ENCODE measurements around the gene TMEM17. TPM values are rescaled to one million over a fixed set of nuclear protein-coding genes. Genes with fewer than 3 reads are reported as not detected.

Gene TMEM17
- total and polyA plus RNA-seq, 2 of the 13 experiments (the other 11 are each of a cell fraction or from before 2014, with no cell fraction given): 0.22 to 0.50 TPM

- TF ChIP-seq ZFP1 (CRISPR knock-in tag; IDR thresholded peaks at IDR 0.05): peak; percentile 63; the same call in 1 of the 2 replicates
- no peak for TF ChIP-seq MTF2 (CRISPR knock-in tag; IDR thresholded peaks at IDR 0.05; ENCODE audit: borderline replicate concordance)
- TF ChIP-seq GABPA (IDR thresholded peaks at IDR 0.05; ENCODE audit: low read depth, low read length): no peak
- peak; percentile 59; the same call in 1 of the 2 replicates for TF ChIP-seq GABPA (CRISPR knock-in tag; IDR thresholded peaks at IDR 0.05; ENCODE audit: low read depth)
- TF ChIP-seq RFX1 (IDR thresholded peaks at IDR 0.05): no peak
- no peak; the same call in 1 of the 2 replicates for TF ChIP-seq ZNF878 (CRISPR knock-in tag; IDR thresholded peaks at IDR 0.05)
- TF ChIP-seq NFE2L2 (IDR thresholded peaks at IDR 0.05; ENCODE audit: low read length): peak; percentile 17; the same call in 1 of the 2 replicates
- no peak for TF ChIP-seq ZNF850 (CRISPR knock-in tag; conservative IDR thresholded peaks at IDR 0.05)
- peak; percentile 34; the same call in 1 of the 2 replicates for TF ChIP-seq MBD4 (IDR thresholded peaks at IDR 0.05; ENCODE audit: borderline replicate concordance, low read length)
- TF ChIP-seq ZNF782 (CRISPR knock-in tag; IDR thresholded peaks at IDR 0.05; ENCODE audit: borderline replicate concordance): peak; percentile 82; the same call in 1 of the 2 replicates
- no peak; the same call in 1 of the 2 replicates for TF ChIP-seq JUNB (CRISPR knock-in tag; IDR thresholded peaks at IDR 0.05; ENCODE audit: borderline replicate concordance)
- TF ChIP-seq, protein P1, sequence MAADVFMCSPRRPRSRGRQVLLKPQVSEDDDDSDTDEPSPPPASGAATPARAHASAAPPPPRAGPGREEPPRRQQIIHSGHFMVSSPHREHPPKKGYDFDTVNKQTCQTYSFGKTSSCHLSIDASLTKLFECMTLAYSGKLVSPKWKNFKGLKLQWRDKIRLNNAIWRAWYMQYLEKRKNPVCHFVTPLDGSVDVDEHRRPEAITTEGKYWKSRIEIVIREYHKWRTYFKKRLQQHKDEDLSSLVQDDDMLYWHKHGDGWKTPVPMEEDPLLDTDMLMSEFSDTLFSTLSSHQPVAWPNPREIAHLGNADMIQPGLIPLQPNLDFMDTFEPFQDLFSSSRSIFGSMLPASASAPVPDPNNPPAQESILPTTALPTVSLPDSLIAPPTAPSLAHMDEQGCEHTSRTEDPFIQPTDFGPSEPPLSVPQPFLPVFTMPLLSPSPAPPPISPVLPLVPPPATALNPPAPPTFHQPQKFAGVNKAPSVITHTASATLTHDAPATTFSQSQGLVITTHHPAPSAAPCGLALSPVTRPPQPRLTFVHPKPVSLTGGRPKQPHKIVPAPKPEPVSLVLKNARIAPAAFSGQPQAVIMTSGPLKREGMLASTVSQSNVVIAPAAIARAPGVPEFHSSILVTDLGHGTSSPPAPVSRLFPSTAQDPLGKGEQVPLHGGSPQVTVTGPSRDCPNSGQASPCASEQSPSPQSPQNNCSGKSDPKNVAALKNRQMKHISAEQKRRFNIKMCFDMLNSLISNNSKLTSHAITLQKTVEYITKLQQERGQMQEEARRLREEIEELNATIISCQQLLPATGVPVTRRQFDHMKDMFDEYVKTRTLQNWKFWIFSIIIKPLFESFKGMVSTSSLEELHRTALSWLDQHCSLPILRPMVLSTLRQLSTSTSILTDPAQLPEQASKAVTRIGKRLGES (CRISPR knock-in tag; IDR thresholded peaks at IDR 0.05; ENCODE audit: borderline replicate concordance): peak; percentile 76; the same call in 1 of the 2 replicates
- TF ChIP-seq MXI1 (IDR thresholded peaks at IDR 0.05; ENCODE audit: borderline replicate concordance, low read depth, low read length): peak; percentile 66; the same call in 1 of the 3 replicates
- peak; percentile 99 for TF ChIP-seq NCOA2 (CRISPR knock-in tag; IDR thresholded peaks at IDR 0.05)
- peak; percentile 70; the same call in 1 of the 2 replicates for TF ChIP-seq TP53 (CRISPR knock-in tag; conservative IDR thresholded peaks at IDR 0.05)
- TF ChIP-seq, protein P2, sequence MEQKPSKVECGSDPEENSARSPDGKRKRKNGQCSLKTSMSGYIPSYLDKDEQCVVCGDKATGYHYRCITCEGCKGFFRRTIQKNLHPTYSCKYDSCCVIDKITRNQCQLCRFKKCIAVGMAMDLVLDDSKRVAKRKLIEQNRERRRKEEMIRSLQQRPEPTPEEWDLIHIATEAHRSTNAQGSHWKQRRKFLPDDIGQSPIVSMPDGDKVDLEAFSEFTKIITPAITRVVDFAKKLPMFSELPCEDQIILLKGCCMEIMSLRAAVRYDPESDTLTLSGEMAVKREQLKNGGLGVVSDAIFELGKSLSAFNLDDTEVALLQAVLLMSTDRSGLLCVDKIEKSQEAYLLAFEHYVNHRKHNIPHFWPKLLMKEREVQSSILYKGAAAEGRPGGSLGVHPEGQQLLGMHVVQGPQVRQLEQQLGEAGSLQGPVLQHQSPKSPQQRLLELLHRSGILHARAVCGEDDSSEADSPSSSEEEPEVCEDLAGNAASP (CRISPR knock-in tag; IDR thresholded peaks at IDR 0.05; ENCODE audit: borderline replicate concordance): peak; percentile 96
- TF ChIP-seq ZNF253 (CRISPR knock-in tag; IDR thresholded peaks at IDR 0.05; ENCODE audit: borderline replicate concordance): no peak
- peak; percentile 98; the same call in 1 of the 2 replicates for TF ChIP-seq ZNF788 (CRISPR knock-in tag; IDR thresholded peaks at IDR 0.05; ENCODE audit: borderline replicate concordance)
- TF ChIP-seq RFX3 (CRISPR knock-in tag; IDR thresholded peaks at IDR 0.05): peak; percentile 49
- TF ChIP-seq XRCC5 (optimal IDR thresholded peaks at IDR 0.05; ENCODE audit: low read length): peak; percentile 28
- TF ChIP-seq, protein P3, sequence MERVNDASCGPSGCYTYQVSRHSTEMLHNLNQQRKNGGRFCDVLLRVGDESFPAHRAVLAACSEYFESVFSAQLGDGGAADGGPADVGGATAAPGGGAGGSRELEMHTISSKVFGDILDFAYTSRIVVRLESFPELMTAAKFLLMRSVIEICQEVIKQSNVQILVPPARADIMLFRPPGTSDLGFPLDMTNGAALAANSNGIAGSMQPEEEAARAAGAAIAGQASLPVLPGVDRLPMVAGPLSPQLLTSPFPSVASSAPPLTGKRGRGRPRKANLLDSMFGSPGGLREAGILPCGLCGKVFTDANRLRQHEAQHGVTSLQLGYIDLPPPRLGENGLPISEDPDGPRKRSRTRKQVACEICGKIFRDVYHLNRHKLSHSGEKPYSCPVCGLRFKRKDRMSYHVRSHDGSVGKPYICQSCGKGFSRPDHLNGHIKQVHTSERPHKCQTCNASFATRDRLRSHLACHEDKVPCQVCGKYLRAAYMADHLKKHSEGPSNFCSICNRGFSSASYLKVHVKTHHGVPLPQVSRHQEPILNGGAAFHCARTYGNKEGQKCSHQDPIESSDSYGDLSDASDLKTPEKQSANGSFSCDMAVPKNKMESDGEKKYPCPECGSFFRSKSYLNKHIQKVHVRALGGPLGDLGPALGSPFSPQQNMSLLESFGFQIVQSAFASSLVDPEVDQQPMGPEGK (CRISPR knock-in tag; IDR thresholded peaks at IDR 0.05): peak; percentile 81; the same call in 1 of the 2 replicates
- TF ChIP-seq CCAR2 (optimal IDR thresholded peaks at IDR 0.05; ENCODE audit: low read depth, low read length): peak; percentile 70
- peak; percentile 68; the same call in 1 of the 2 replicates for TF ChIP-seq HNF4G (IDR thresholded peaks at IDR 0.05; ENCODE audit: borderline replicate concordance, low read depth, low read length)
- TF ChIP-seq HNF4G (CRISPR knock-in tag; IDR thresholded peaks at IDR 0.05; ENCODE audit: borderline replicate concordance, low read depth): peak; percentile 89
- TF ChIP-seq ZNF615 (CRISPR knock-in tag; IDR thresholded peaks at IDR 0.05; ENCODE audit: borderline replicate concordance): 0 out of 2 replicates have a peak, but pooled peaks have one; percentile 80
These were observed 20.8 kb upstream of the TMEM17 start (continued) for GRCh38 chr2:62526531-62527381.
